Bone marrow (tissue), 2 donors: ENCODE data around the gene CTIF.

Experiments
- DNase-seq, 2 donors: peaks; one replicate each; lab custom pipeline; 2025; lab: John Stamatoyannopoulos, UW

The CTIF gene

GRCh38 chr18:48835745-48836170 lies 296.9 kb downstream of the CTIF start:
- no peak for DNase-seq

GRCh38 chr18:48836231-48836805 lies 297.5 kb downstream of the CTIF start:
- DNase-seq = no peak

DNA sequence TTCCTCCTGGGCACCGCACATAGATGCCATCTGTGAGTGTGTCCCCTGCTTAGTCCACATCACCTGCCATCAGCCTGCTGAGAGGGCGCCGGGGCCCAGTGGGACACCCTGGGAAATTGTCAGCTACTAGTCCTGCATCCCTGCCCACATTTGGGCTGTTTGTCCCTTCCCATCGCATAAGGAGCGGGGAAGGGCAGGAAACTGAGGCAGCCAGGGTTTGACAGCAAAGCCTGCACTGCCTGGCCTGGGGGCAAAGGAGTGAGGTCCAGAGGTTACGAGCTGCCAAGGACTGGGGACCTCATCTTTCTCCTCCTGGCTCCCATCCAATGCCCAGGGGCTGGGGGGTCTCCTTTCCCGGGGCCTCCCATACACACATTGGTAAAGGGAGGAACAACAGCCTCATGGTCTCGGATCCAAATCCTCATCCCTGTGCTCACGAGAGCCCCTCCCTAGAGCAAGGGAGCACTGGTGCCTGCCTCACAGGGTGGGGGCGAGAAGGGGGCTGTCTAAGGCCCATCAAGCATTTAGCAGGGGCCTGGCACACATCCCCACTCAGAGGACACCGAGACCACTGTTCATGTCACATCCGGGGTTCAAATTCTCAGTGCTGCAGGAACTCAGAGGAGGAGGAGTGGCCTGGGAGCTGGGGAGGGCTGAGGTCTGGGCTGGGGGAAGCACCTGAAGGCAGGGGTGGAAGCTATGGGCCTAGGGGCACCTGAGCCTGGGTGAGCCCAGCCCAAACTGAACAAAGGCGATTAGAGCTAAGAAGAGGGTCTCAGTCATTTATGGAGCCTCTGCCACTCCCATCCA lies 298.2 kb downstream of the CTIF start:
- no peak for DNase-seq

DNA sequence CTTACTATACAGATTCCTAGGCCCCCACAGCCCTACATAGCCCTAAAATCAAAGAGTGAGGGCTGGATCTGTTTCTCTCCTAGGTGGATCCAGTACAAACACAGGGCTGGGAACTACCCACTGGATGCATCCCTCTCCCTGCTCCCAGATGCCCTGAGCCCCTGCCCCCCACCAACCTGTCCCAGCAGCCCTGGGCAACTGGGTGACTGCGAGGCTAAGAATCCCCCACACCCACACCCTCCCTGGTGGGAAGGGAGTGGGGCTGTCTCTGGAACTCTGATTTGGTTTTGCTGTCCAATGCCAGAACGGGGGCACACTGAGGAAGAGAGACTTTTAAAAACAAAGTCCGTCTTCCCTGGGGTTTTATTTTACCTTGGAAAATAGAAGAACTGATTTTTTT lies 298.8 kb downstream of the CTIF start:
- no peak for DNase-seq

DNA sequence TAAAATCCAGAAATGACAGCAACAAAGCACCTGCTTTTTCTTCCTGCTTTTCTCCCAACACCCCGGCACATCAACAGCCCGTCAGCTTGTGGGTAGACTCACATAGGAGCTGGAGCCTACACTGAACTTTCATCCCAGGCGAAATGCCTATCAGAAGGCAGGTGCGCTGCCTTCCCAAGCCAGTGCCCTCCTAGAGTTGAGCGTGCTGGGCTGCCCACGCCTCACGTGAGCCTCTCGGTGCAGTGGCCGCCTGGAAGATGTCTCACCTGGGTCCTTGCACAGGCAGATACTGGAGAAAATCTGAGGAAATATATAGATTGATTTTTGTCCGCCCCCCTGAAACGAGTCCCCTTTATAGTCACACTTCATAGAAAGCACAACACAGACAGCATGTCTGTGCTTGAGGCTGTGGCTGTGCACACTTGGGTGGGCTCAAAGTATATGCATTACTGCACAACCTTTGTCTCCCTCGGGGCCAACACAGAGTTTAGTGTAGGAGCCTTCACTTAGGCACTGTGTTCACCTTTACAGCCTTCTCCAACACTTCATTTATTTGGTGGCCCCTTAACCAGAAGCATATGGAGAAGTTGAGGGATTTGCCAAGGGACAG lies 299.4 kb downstream of the CTIF start:
- DNase-seq = no peak

- no peak for DNase-seq
Measured at GRCh38 chr18:48838921-48839818, 300.3 kb downstream of the CTIF start.

DNA sequence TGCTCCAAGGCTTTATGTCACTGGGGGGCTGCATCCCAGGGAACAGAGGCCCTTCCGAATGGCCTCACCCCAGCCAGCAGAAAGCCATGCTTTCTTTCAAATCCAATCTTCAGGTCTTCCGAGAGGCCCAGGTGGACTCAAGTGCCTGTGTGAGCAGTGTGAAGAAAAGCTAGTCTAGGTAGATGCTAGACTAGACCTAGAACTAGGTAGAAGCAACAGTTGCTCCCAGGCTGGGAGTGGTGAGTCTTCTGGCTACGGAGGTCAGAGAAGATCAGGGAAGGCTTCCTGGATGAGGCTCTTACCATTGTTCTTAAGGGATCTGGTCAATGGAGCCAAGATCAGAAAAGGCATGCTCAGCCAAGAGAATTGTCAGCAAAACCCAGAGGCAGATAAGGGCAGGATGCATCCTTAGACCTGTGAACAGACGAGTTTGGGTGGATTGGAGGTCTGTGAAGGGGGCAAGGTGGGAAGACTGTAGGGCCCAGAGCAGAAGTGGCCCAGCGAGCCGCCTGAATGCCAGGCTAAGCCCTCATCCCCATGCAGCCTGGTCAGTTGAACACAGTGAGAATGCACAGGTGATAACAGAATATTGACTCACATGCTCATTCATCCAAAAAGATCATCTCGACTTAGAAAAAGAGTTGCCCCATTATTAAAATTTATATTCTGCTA lies 301.1 kb downstream of the CTIF start:
- no peak for DNase-seq

DNA sequence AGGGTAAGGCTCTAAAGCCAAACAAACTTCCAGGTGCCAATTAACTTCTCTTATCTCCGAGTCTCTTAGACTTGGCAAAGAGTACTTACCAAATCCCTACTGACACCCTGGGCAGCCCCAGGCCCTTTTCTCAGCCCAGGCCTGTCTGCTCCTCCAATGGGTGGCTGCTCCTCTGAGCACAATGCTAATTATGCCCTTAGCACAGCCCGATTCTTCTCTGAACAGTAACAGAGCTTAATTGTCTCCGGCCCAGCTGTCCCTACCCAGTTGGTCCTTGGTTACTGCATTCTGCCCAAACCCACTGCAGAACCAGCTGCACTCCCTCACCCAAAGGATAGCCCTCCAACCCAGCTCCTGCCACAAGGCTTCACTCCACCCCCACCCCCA lies 301.7 kb downstream of the CTIF start:
- no peak for DNase-seq

DNA sequence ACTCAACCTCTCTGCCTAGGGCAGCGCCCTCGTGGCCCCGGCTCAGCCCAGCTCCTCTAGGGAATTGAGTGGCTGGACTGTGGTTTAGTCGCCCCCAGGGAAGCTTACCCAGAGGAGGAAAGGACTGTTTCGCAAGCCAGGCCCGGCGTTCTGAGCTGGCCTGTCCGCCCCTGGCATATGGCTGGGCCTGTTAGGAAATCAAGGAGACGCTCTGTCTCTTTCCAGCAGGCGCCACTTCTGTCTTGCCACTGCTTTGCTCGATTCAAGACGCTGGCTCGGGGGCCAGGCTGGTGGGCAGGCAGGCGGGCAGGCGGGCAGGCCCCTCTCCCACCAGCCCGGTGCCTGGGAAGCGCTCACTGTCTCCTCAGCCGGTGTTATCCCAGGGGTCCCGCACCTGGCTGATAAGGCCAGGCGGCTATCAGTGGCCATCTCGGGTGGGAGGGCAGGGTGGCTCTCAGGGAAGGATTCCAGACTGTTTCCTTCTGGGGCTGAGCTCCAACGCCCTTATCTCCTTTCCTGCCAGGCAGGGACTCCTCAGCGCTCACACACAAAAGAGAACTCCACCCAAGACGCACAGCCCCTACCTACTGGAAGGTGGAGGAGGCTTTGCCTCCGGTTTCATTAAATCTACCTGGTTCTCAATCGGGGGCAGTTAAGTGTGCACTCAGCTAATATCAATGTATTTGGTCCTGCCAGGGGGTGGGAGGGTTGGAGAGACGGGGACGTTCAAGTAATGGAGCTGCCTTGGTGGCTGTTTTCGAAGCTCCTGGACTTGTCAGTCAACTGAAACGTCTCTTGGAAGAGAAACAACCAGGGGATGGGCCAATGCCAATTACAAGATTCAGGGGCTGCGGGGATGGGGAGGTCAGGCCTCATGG lies 302.8 kb downstream of the CTIF start:
- no peak for DNase-seq

GRCh38 chr18:48842259-48843061 lies 303.6 kb downstream of the CTIF start:
- DNase-seq = no peak

DNA sequence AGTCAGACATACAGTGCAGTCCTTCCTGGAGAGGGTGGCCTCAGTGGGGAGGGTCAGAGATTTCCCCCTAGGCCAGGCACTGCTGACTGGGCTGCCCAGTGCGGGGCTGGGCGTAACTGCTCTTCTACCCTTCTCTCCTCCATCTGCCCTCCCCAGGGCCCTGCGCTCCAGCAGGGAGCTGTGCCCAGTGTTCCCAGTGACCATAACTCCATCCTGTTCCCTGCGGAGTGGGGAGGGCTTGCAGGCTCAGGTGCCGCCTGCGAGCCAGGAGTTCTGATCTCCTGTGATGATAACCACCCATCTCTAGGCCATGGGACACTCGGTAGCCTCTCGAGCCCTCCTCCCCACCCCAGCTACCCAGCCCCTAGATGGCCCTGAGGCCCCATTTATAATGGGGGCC lies 304.3 kb downstream of the CTIF start:
- no peak for DNase-seq

DNA sequence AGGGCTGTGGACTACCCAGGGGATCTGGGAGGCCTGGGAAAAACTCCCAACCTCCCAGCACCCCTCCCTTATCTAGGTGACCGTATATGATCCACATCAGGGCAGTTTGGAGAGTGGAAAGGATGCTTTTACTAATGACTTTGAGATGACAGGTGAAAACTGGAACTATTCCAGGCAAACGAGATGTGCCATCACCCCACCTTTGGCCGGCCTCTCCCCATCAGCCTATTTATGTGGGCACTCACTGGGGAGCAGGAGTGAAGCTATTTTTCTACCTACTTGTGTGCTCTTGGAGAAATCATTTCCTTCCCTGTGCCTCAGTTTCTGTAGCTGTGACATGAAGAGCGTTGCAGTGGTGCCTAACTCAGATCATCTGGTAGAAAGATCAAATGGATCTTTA lies 304.8 kb downstream of the CTIF start:
- no peak for DNase-seq

DNA sequence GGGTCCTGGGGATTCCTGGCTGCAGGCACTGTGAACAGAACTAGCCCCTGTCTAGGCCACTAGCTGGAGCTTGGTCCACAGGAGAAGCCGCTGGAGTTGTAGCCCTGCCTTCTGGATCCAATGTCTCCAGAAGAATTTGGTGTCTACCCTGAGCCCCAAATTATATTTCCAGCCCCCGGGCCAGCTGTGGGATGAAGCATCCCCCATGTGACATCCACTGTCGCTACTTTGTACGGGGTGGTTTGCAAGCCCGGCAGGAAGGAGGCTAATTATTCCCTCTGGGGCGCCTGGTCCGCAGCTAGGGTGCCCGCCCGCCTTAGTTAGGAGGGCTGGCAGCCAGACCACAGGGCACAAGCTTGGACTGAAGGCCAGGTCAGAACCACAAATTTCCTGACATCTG lies 305.4 kb downstream of the CTIF start:
- DNase-seq = no peak

DNA sequence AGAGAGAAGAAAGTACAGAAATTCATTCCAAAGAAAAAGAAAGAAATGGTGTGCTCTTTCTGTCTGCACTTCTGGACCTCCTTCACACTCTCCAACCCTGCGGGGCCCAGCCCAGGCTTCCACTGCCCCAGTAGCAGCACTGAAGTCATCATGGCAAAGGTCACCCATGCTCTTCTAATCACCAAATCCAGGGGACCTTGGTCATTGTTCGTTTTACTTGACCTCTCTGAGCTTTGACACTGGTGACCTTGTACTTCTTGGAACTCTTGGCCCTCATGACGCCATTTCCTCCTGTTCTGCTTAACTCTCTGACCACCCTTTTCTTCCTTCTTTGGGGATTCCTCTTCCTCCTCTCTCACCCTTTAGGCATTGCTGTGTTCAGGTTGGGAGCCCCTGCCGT lies 306.3 kb downstream of the CTIF start:
- DNase-seq = no peak

GRCh38 chr18:48846423-48846932 lies 307.6 kb downstream of the CTIF start:
- no peak for DNase-seq

DNA sequence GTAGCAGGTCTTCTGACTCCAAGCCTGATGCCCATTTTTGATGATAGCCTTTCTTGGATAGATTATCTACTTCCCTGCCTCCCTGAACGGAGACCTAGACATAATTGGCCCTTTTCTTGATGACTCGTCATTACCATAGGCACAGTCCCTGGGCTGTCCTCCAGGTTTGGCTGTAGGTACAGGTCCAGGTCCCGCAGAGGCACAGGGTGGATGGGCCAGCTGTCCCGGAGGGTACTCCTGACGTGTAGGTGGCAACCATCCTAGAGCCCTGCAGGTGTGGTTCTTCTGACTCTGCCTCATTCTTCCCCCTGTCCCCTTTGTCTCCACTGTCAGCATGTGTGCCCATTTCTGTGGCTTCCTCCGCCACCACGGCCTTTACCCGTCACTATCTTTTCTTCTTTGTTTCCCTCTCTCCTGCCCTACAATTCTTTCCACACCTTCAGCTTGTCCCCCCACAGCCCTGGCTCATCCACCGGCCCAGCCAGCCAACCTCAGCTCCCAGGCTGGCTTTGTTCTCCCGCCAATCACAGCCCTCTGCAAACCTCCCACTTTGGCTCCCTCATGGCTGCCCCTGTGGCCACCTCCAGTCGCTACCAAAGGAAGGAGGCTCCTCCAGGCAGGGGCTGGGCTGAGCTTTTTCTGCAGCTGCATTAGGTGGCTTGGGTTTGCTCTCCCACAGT lies 309.1 kb downstream of the CTIF start:
- DNase-seq = no peak

- no peak for DNase-seq
Measured at GRCh38 chr18:48848641-48849143, 309.9 kb downstream of the CTIF start.

- no peak for DNase-seq
Measured at GRCh38 chr18:48850822-48851598, 312.2 kb downstream of the CTIF start.
